Endothelial cell of umbilical vein (primary cell): ENCODE results near the gene CMSS1. TPM values are rescaled to one million over a fixed set of nuclear protein-coding genes. Genes with fewer than 3 reads are reported as not detected.

Source experiments
- BruUV-seq: library from RNA; stranded (reverse); fragments of 400-500 nt; replicated peaks from 2 replicates; lab custom pipeline; 2021; lab: Mats Ljungman, UMichigan
- CTCF ChIA-PET: fragments of 300-600, 350-600 bp; sonication (Branson Sonifier 250); formaldehyde crosslinking; loops from one replicate; lab custom pipeline; 2021; ENCODE audit warnings: antibody characterized with exemption, inconsistent platforms; lab: Charles Lee
- POLR2A ChIA-PET: fragments of 300-600, 350-600 bp; sonication (Branson Sonifier 250); formaldehyde crosslinking; loops from one replicate; lab custom pipeline; 2021; ENCODE audit warnings: antibody characterized with exemption, inconsistent platforms; lab: Charles Lee
- DNase-seq: peaks from one replicate; pipeline ENCODE4 v3.0.0-alpha.2; 2011; ENCODE audit warnings: low read depth, low spot score
- FAIRE-seq: peaks from 2 replicates; lab custom pipeline; 2011; peaks lifted over from hg19 to GRCh38; lab: Jason Lieb, UNC
- H2AFZ ChIP-seq: 2 replicates; pipeline ENCODE4 v1.6.0; 2012; ENCODE audit warnings: low read depth, low read length, control low read depth, inconsistent platforms
- H3K27ac ChIP-seq: 2 replicates; pipeline ENCODE4 v1.5.1; 2011; ENCODE audit warnings: low read depth, mild to moderate bottlenecking, control low read depth, low read length, moderate library complexity; ENCODE audit not compliant: insufficient read depth
- H3K27me3 ChIP-seq, 2 experiments: 2 replicates each; pipeline versions ENCODE4 v1.6.0 to v1.6.1; 2011; ENCODE audit warnings: low read length in 2 of 2, mixed read lengths in 1 of 2; ENCODE audit not compliant: control insufficient read depth in 2 of 2, insufficient read depth in 2 of 2
- H3K36me3 ChIP-seq, 2 experiments: 2 replicates in 1 of 2; 3 replicates in 1 of 2; pipeline ENCODE4 v1.5.1; 2011; ENCODE audit warnings: low read length in 2 of 2, mild to moderate bottlenecking in 1 of 2, moderate library complexity in 1 of 2; ENCODE audit not compliant: control insufficient read depth in 2 of 2, insufficient read depth in 2 of 2; ENCODE audit errors: extremely low read depth in 1 of 2
- H3K4me1 ChIP-seq: 3 replicates; pipeline ENCODE4 v1.5.1; 2011; ENCODE audit warnings: mild to moderate bottlenecking, low read length; ENCODE audit not compliant: control insufficient read depth, insufficient read depth; ENCODE audit errors: extremely low read depth
- H3K4me2 ChIP-seq: 2 replicates; pipeline ENCODE4 v1.6.1; 2011; ENCODE audit warnings: low read length, control low read depth, mixed read lengths; ENCODE audit not compliant: insufficient read depth
- H3K4me3 ChIP-seq, 3 experiments: fragments of 200-600 bp in 1 of 3; sonication (generic), shearing (Covaris generic) in 1 of 3; replicated peaks in 1 of 3; 2 replicates each; pipeline ENCODE4 v1.5.1; 2011 to 2016; ENCODE audit warnings: control low read depth in 3 of 3, low read length in 3 of 3, mild to moderate bottlenecking in 2 of 3, inconsistent platforms in 1 of 3, low read depth in 1 of 3, moderate library complexity in 1 of 3; ENCODE audit not compliant: insufficient read depth in 1 of 3
- H3K79me2 ChIP-seq: 2 replicates; pipeline ENCODE4 v1.6.0; 2012; ENCODE audit warnings: low read length, inconsistent platforms; ENCODE audit not compliant: control insufficient read depth, insufficient read depth
- H3K9ac ChIP-seq: replicated peaks from 2 replicates; pipeline ENCODE3; 2011; ENCODE audit warnings: low read length, control low read depth; ENCODE audit not compliant: insufficient read depth; ENCODE audit errors: extremely low read depth
- H3K9me1 ChIP-seq: replicated peaks from 3 replicates; pipeline ENCODE4 v1.6.0; 2011; ENCODE audit warnings: mild to moderate bottlenecking, low read length; ENCODE audit not compliant: control insufficient read depth, insufficient read depth; ENCODE audit errors: extremely low read depth
- H3K9me3 ChIP-seq: replicated peaks from 2 replicates; pipeline ENCODE4 v1.5.1; 2012; ENCODE audit warnings: low read length, inconsistent platforms; ENCODE audit not compliant: control insufficient read depth, insufficient read depth
- H4K20me1 ChIP-seq: replicated peaks from 2 replicates; pipeline ENCODE3; 2011; ENCODE audit warnings: mild to moderate bottlenecking, low read length; ENCODE audit not compliant: control insufficient read depth, insufficient read depth; ENCODE audit errors: extremely low read depth
- CTCF ChIP-seq, 2 donors: IDR thresholded peaks; 1 replicate in 1 of 2; 2 replicates in 1 of 2; pipeline ENCODE4 v1.5.1; 2011; ENCODE audit warnings: low read length in 2 of 2, mild to moderate bottlenecking in 2 of 2, moderate library complexity in 2 of 2, control low read depth in 1 of 2, inconsistent platforms in 1 of 2, low read depth in 1 of 2; ENCODE audit not compliant: insufficient read depth in 1 of 2; ENCODE audit errors: extremely low read depth in 1 of 2
- dilution Hi-C: fragments of 300-500 bp; cut with MboI; formaldehyde crosslinking; loops from one replicate; pipeline ENCODE4 v1.15.0; 2019; ENCODE audit warnings: low sequenced_read_pairs; ENCODE audit not compliant: extremely low pct_ligation_motif_present
- intact Hi-C: fragments of 100-400 bp; cut with micrococcal nuclease; formaldehyde crosslinking; loops from one replicate; pipeline ENCODE4 v1.10.0; 2022
- polyA plus RNA-seq, 4 experiments: library from polyadenylated mRNA; depleted of rRNA in 3 of 4; stranded (reverse) in 3 of 4; unstranded in 1 of 4; fragments of >200 nt; gene quantifications; 2 replicates each; pipeline versions ENCODE4 v1.2.1 to v1.2.3, GENCODE V29; 2011 to 2012; ENCODE audit warnings: missing spikeins in 1 of 4
- total RNA-seq: library from RNA; stranded (reverse); gene quantifications from 2 replicates; pipeline ENCODE4 v1.2.3, GENCODE V29; 2021

Gene CMSS1
- total and polyA plus RNA-seq, 2 donors (not counting 3 experiments of a cell fraction or from before 2014, with no cell fraction given): 9.7 to 60.6 TPM

- POLR2A ChIA-PET: no interaction called here
- intact Hi-C loops: no loop called here
- H3K4me2 ChIP-seq: no peak overlapping the region
Measured at GRCh38 chr3:99945328-99945995, 127.8 kb downstream of the CMSS1 start.

More at GRCh38 chr3:99945328-99945995, 127.8 kb downstream of the CMSS1 start:
- CTCF ChIA-PET: interaction anchor here (0.8 to 1.6 kb wide), 4 partner anchors 10 to 80 kb away, joined by 3 to 4 read pairs (median 4); no protein-coding TSS in a partner anchor
- Histone ChIP-seq H4K20me1 (no peaks in the 10 kb centered on the region), H3K4me3 (no peak overlapping the region), H3K9me3 (no peaks in the 10 kb centered on the region), H3K36me3 (no peaks in the 10 kb centered on the region), H3K4me1 (no peaks in the 10 kb centered on the region), H2AFZ (no peak overlapping the region), H3K79me2 (no peaks in the 10 kb centered on the region), H3K27ac (no peak overlapping the region), H3K9me1 (no peaks in the 10 kb centered on the region), H3K27me3 (no peaks in the 10 kb centered on the region), H3K9ac (no peak overlapping the region)
- FAIRE-seq (no peak), DNase-seq (peak; percentile 33)
- dilution Hi-C loops: no loop called here
- TF ChIP-seq CTCF (IDR thresholded peaks at IDR 0.05; ENCODE audit: extremely low read depth in 1 of 2, insufficient read depth in 1 of 2, low read depth in 1 of 2, low read length in 2 of 2): no peak
- BruUV-seq: no TSS peak
